PC-3 (cell line): ENCODE data around the gene USF2.

ENCODE experiments used
- EZH2 ChIP-seq: fragments of 300-600 bp; sonication (generic); IDR thresholded peaks from one replicate; pipeline ENCODE4 v1.6.1; 2017; ENCODE audit warnings: antibody characterized with exemption, mild to moderate bottlenecking, low read length; ENCODE audit not compliant: unreplicated experiment
- EZH2phosphoT487 ChIP-seq: fragments of 300-600 bp; sonication (generic); IDR thresholded peaks from 2 replicates; pipeline ENCODE4 v1.6.1; 2018; ENCODE audit warnings: mild to moderate bottlenecking, antibody characterized with exemption, low read length, borderline replicate concordance
- TF ChIP-seq, protein P1 (sequence below): fragments of 300-600 bp; sonication (generic); conservative IDR thresholded peaks from 2 replicates; pipeline ENCODE4 v1.5.1; 2017; ENCODE audit warnings: antibody characterized with exemption, low read depth, mild to moderate bottlenecking, low read length

DNA sequence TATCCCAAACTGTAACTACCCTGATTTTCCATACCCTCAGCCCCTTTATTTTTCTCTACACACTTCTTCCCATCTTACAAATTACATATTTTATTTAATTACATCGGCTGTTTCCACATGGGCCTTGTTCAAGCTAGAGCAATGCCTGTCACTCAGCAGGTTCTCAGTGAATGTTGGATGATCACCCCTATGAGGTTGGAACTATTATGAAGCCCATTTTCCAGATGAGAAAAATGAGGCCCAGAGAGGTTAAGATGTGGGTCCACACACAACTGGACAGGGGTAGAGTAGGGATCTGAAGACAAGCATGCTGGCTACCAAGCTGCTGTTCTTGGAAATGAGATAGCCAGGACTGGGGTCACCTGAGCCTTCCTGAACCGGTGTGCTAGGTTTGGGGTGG is 33.2 kb downstream of the USF2 start:
- TF ChIP-seq, protein P1, sequence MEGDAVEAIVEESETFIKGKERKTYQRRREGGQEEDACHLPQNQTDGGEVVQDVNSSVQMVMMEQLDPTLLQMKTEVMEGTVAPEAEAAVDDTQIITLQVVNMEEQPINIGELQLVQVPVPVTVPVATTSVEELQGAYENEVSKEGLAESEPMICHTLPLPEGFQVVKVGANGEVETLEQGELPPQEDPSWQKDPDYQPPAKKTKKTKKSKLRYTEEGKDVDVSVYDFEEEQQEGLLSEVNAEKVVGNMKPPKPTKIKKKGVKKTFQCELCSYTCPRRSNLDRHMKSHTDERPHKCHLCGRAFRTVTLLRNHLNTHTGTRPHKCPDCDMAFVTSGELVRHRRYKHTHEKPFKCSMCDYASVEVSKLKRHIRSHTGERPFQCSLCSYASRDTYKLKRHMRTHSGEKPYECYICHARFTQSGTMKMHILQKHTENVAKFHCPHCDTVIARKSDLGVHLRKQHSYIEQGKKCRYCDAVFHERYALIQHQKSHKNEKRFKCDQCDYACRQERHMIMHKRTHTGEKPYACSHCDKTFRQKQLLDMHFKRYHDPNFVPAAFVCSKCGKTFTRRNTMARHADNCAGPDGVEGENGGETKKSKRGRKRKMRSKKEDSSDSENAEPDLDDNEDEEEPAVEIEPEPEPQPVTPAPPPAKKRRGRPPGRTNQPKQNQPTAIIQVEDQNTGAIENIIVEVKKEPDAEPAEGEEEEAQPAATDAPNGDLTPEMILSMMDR: no peak
- TF ChIP-seq EZH2 (no peak), EZH2phosphoT487 (no peak)
